ENCODE results near the gene FRMD4A.

DNA sequence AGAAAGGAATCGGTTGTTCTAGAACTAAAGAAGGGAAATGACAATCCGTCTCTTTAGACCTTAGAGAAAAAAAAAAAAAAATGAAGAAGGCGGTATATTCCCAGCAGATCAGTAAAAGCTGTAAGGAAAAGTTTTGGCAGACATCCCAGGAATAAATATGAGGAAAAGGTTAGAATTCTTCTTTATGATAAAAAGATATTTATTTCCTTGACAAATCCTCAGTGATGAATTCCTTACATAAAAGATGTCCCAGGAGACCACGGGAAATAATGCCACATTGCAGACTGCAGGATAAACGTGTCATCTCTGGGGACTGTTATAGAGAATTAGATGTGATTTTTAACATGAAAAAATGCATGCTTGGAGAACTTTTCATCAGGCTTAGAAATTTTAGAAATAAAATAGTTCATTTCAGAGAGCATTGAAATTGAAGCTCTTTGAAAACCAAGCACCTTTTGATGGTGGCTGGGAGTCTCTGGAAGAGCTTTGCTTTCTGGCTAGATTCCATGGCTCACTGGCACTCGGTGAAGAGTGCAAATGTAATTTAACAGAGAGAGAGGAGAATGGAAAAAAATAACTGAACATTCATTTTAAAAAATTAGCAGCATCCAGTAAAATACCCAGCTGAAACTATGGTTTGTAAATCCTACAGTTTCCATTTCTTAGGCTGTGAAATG, 645.8 kb downstream of the FRMD4A start:
- TF ChIP-seq, protein P1, sequence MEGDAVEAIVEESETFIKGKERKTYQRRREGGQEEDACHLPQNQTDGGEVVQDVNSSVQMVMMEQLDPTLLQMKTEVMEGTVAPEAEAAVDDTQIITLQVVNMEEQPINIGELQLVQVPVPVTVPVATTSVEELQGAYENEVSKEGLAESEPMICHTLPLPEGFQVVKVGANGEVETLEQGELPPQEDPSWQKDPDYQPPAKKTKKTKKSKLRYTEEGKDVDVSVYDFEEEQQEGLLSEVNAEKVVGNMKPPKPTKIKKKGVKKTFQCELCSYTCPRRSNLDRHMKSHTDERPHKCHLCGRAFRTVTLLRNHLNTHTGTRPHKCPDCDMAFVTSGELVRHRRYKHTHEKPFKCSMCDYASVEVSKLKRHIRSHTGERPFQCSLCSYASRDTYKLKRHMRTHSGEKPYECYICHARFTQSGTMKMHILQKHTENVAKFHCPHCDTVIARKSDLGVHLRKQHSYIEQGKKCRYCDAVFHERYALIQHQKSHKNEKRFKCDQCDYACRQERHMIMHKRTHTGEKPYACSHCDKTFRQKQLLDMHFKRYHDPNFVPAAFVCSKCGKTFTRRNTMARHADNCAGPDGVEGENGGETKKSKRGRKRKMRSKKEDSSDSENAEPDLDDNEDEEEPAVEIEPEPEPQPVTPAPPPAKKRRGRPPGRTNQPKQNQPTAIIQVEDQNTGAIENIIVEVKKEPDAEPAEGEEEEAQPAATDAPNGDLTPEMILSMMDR (IDR thresholded peaks at IDR 0.05): no peak
- no peak for TF ChIP-seq POLR2A (IDR thresholded peaks at IDR 0.05)
- no peak for TF ChIP-seq EP300 (IDR thresholded peaks at IDR 0.05)

All from upper lobe of left lung (tissue), 4 donors.